Colon (tissue), 2 donors: ENCODE data around the gene PLSCR2.
A peak's percentile ranks its signal among the peaks of the same experiment; 100 is the strongest.
"Not testable (repeated sequence)": the region's sequence is repeated elsewhere in the genome, so short reads cannot be mapped to it uniquely, and the experiment has no call there.

ENCODE experiments used
- FAIRE-seq: peaks from 2 replicates; lab custom pipeline; 2012; peaks lifted over from hg19 to GRCh38; lab: Jason Lieb, UNC
- donor health status: control.
- donor health status: control.

Gene PLSCR2

GRCh38 chr3:146416366-146416765, 53.0 kb downstream of the PLSCR2 start:
- no peak for FAIRE-seq

GRCh38 chr3:146414010-146414409, 55.4 kb downstream of the PLSCR2 start:
- FAIRE-seq = no peak

GRCh38 chr3:146412711-146413110, 56.6 kb downstream of the PLSCR2 start:
- FAIRE-seq = not testable (repeated sequence)

GRCh38 chr3:146407956-146408355, 61.4 kb downstream of the PLSCR2 start:
- FAIRE-seq = no peak

GRCh38 chr3:146404436-146404835, 64.9 kb downstream of the PLSCR2 start:
- no peak for FAIRE-seq

GRCh38 chr3:146403792-146404191, 65.6 kb downstream of the PLSCR2 start:
- FAIRE-seq = no peak

- FAIRE-seq = no peak
Observed at GRCh38 chr3:146396792-146397191, 72.6 kb downstream of the PLSCR2 start.

- FAIRE-seq = peak; percentile 55
Observed at GRCh38 chr3:146395164-146395563, 74.2 kb downstream of the PLSCR2 start.

GRCh38 chr3:146390957-146391356, 78.4 kb downstream of the PLSCR2 start:
- FAIRE-seq = no peak

GRCh38 chr3:146390006-146390772, 79.2 kb downstream of the PLSCR2 start:
- no peak for FAIRE-seq

GRCh38 chr3:146387566-146387965, 81.8 kb downstream of the PLSCR2 start:
- FAIRE-seq = no peak

GRCh38 chr3:146386936-146387335, 82.4 kb downstream of the PLSCR2 start:
- FAIRE-seq = no peak

- FAIRE-seq = no peak
Observed at GRCh38 chr3:146384786-146385185, 84.6 kb downstream of the PLSCR2 start.
